ENCODE data around the gene NLRP1.

DNA sequence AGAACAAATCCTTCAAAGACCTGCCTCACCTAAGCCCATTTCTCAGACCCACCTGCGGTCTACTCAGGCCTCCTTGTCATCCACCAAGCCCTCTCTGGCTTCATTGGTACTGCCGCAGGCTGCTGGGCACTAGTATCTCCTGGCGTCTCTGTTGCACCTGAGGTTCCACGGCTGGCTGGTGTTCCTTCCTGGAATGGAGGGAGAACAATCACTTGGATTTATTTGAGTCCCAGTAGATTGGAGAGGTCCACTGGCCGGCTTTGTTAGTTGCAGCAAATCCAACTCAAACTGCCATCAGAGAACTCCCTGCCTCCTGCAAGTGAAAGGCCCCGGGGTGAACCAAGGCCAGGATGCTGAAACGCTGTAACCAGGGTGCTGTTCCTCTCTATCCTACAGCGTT, 82.6 kb downstream of the NLRP1 start:
- TF ChIP-seq, protein P1, sequence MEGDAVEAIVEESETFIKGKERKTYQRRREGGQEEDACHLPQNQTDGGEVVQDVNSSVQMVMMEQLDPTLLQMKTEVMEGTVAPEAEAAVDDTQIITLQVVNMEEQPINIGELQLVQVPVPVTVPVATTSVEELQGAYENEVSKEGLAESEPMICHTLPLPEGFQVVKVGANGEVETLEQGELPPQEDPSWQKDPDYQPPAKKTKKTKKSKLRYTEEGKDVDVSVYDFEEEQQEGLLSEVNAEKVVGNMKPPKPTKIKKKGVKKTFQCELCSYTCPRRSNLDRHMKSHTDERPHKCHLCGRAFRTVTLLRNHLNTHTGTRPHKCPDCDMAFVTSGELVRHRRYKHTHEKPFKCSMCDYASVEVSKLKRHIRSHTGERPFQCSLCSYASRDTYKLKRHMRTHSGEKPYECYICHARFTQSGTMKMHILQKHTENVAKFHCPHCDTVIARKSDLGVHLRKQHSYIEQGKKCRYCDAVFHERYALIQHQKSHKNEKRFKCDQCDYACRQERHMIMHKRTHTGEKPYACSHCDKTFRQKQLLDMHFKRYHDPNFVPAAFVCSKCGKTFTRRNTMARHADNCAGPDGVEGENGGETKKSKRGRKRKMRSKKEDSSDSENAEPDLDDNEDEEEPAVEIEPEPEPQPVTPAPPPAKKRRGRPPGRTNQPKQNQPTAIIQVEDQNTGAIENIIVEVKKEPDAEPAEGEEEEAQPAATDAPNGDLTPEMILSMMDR (IDR thresholded peaks at IDR 0.05): no peak
- TF ChIP-seq POLR2A (IDR thresholded peaks at IDR 0.05): no peak
